M059J (cell line): Measurements from ENCODE around the gene OR52K1. TPM values are rescaled to one million over a fixed set of nuclear protein-coding genes. Genes with fewer than 3 reads are reported as not detected.
"Not testable (repeated sequence)": the region's sequence is repeated elsewhere in the genome, so short reads cannot be mapped to it uniquely, and the experiment has no call there.

Experiments used
- DNase-seq: peaks from one replicate; pipeline ENCODE4 v3.0.0-alpha.2; 2012; ENCODE audit warnings: low read depth
- total RNA-seq: library from RNA; depleted of rRNA; stranded (reverse); fragments of >200 nt; shearing (Covaris generic); gene quantifications from 2 replicates; pipeline ENCODE4 v1.2.3, GENCODE V29; 2014; rRNA removed

OR52K1 gene
- total RNA-seq, 1 experiment from 2014 or later, result not detected

DNA sequence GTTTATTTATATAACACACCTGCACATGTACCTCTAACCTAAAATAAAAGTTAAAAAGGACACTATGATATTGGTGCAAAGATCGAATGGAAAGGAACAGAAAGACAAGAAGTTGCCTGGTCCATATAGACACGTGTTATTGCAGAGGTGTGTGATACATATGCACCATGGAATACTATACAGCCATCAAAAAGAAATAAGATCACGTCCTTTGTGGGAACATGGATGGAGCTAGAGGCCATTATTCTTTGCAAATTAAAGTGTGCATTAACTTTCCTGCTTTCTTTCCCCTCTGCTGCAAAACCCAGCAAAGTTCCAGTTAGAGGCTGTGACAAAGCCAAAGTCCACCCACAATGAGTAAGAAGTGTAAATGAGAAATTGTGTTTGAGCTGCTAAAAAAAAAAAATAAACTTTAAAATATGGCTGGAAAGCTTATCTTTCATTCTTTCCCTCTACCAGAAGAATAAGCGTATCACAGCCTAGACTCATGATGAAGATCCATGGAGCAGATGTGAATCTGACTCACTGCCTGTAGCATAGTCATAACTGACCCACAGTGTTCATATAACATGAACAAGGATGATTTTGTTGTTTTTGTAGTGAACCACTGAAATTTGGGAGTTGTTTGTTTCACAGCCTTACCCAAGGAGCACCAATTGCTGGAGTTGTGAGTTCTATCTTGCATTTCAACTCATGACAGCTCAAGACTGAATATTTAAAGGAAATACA, 9.6 kb downstream of the OR52K1 start:
- DNase-seq, result no peak

GRCh38 chr11:4493480-4493818, 11.0 kb downstream of the OR52K1 start:
- no peak for DNase-seq

GRCh38 chr11:4495487-4495886, 13.0 kb downstream of the OR52K1 start:
- peak; percentile 12 for DNase-seq

- DNase-seq, result no peak
Measured at GRCh38 chr11:4495986-4496385, 13.5 kb downstream of the OR52K1 start.

GRCh38 chr11:4496557-4497248, 14.3 kb downstream of the OR52K1 start:
- DNase-seq, result no peak

GRCh38 chr11:4508886-4509285, 26.4 kb downstream of the OR52K1 start:
- DNase-seq, result no peak

- DNase-seq, result no peak
Measured at GRCh38 chr11:4511282-4512245, 29.1 kb downstream of the OR52K1 start.

DNA sequence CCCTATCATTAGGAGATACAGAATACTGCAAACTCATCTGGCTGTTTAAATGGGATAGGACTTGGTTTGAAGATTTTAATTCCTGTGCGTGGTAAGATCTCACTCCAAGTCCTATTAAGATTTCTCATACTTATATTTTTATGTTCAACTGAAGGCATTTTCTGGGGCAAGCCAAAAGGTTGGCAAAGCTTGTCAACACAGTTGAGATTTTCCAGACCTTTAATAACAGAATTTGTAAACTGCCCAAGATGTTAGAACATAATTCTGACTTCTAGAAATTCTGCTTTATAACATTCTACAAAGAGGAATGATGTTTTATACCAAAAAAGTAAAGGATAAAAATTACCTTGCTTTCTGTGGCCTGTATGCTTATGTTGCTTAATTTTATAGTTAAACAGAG, 31.8 kb downstream of the OR52K1 start:
- no peak for DNase-seq

DNA sequence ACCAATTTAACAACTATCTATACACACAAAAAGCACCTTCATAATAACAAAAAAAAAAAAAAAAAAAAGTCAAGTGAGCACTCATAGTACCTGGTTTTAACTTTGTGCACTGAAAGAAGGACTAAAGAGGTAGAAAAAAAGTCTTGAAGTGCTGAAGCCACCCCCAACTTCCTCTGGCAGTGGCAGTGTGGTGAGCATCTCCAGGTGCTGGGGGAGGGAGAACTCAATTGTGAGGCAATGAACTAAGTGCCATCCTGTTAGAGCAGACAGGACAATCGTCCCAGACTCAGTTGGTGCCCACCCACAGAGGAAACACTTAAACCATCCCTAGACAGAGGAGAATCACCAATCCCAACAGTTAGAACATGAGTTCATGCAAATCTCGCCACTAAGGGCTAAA, 39.9 kb downstream of the OR52K1 start:
- no peak for DNase-seq

DNA sequence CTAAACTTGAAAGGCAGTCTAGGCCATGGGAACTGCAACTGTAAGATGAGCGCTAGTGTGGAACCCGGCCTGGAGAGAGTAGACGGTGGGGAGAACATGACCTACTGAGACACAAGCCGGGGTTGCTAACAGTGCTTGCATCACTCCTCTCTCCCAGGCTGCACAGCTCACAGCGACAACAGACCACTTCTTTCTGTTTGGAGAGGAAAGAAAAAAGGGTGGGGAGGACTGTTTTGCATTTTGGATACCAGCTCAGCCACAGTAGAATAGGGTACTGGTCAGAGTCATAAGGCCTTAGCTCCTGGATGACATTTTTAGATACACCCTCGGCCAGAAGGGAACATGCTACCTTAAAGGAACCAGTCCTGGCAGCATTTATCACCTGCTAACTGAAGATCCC, 40.3 kb downstream of the OR52K1 start:
- no peak for DNase-seq

- DNase-seq, result no peak
Measured at GRCh38 chr11:4523666-4524065, 41.2 kb downstream of the OR52K1 start.

DNA sequence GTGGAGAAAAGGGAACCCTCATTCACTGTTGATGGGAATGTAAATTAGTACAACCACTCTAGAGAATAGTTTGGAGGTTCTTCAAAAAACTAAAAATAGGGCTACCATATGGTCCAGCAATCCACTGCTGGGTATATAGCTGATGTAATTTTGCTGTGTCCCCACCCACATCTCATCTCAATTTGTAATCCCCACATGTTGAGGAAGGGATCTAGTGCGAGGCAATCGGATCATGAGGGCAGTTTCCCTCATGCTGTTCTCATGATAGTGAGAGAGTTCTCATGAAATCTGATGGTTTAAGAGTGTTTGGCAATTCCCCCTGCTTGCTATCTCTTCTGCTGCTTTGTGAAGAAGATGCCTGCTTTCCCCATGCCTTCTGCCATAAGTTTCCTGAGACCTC, 45.5 kb downstream of the OR52K1 start:
- DNase-seq, result no peak

GRCh38 chr11:4531686-4532085, 49.2 kb downstream of the OR52K1 start:
- DNase-seq, result not testable (repeated sequence)

DNA sequence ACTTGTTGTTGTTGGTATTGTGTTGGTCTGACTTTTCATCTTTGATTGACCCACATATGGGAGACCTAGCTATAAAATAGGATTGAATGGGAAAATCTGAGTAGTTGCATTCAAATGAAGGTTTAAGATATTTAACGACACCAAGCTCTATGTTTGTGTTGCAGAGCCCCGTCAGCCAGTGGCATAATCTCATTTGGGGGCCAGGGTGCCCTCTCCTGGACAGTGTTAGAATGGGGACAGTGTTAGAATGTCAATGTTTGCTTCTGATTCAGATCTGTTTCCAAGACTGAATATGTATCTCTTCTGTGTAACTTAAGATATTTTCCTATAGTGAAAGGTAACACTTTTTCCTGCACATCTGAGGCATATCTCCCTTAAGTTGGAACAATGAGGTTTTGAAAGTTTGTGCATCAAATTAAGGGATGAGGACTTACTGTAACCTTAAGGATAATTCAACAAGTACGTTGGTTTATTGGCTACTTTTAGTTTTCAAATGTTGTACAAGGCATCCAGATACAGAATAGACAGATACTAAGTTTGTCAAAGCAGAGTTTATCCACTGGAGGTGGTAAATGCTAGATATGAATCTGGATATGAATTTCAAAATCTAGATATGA, 57.3 kb downstream of the OR52K1 start:
- peak; percentile 28 for DNase-seq

- DNase-seq, result no peak
Measured at GRCh38 chr11:4541071-4541470, 58.6 kb downstream of the OR52K1 start.

Other genes with a start within 250 kb of the OR52K1 start
- not detected in 2 replicates for gene OR52B4, start 114.3 kb upstream of the OR52K1 start, total RNA-seq
- 38.4 and 52.9 TPM in 2 replicates for gene TRIM21, start 88.9 kb upstream of the OR52K1 start, total RNA-seq
- not detected in 2 replicates for gene OR52K2, start 33.4 kb upstream of the OR52K1 start, total RNA-seq
- gene OR52M1, start 62.5 kb downstream of the OR52K1 start, total RNA-seq, result not detected in 2 replicates
- not detected in 2 replicates for gene OR52I2, start 99.1 kb downstream of the OR52K1 start, total RNA-seq
- not detected in 2 replicates for gene OR52I1, start 111.4 kb downstream of the OR52K1 start, total RNA-seq
- gene TRIM68, start 125.6 kb downstream of the OR52K1 start, total RNA-seq, result 15.3 and 16.3 TPM in 2 replicates
- not detected in 2 replicates for gene OR51D1, start 154.8 kb downstream of the OR52K1 start, total RNA-seq
- not detected in 2 replicates for gene OR51E1, start 161.3 kb downstream of the OR52K1 start, total RNA-seq
- gene OR51E2, start 215.2 kb downstream of the OR52K1 start, total RNA-seq, result not detected in 2 replicates
- not detected in 2 replicates for gene MMP26, start 222.1 kb downstream of the OR52K1 start, total RNA-seq